Neuron (in vitro differentiated cells): ENCODE data around the gene CDH12.

ENCODE experiments used
- H2AFZ ChIP-seq: one replicate; pipeline ENCODE4 v1.6.1; 2013; ENCODE audit warnings: low read depth, mild to moderate bottlenecking, inconsistent platforms, low read length, moderate library complexity
- H3K27me3 ChIP-seq: one replicate; pipeline ENCODE4 v1.6.1; 2013; ENCODE audit warnings: low read length; ENCODE audit not compliant: insufficient read depth
- H3K36me3 ChIP-seq: one replicate; pipeline ENCODE4 v1.6.1; 2013; ENCODE audit warnings: low read length; ENCODE audit not compliant: insufficient read depth
- H3K4me1 ChIP-seq: one replicate; pipeline ENCODE4 v1.6.1; 2013; ENCODE audit warnings: low read length; ENCODE audit not compliant: insufficient read depth
- H3K4me3 ChIP-seq: 2 replicates; pipeline ENCODE4 v1.5.1; 2013; ENCODE audit warnings: mild to moderate bottlenecking, low read length, moderate library complexity
- H3K9me3 ChIP-seq: one replicate; pipeline ENCODE4 v1.6.1; 2013; ENCODE audit warnings: low read length

CDH12 gene

GRCh38 chr5:22431840-22432239, 421.3 kb downstream of the CDH12 start:
- no peak overlapping the region for H3K4me3 ChIP-seq
- H3K9me3 ChIP-seq, result no peaks in the 10 kb centered on the region
- H3K4me1 ChIP-seq, result peaks cover 24% of the 10 kb centered on the region
- H2AFZ ChIP-seq, result no peak overlapping the region
- H3K27me3 ChIP-seq, result no peaks in the 10 kb centered on the region
- H3K36me3 ChIP-seq, result no peaks in the 10 kb centered on the region

GRCh38 chr5:22431406-22431805, 421.7 kb downstream of the CDH12 start:
- Histone ChIP-seq H3K9me3 (no peaks in the 10 kb centered on the region), H3K27me3 (no peaks in the 10 kb centered on the region), H3K36me3 (no peaks in the 10 kb centered on the region), H2AFZ (no peak overlapping the region), H3K4me3 (no peak overlapping the region), H3K4me1 (peaks cover 24% of the 10 kb centered on the region)

DNA sequence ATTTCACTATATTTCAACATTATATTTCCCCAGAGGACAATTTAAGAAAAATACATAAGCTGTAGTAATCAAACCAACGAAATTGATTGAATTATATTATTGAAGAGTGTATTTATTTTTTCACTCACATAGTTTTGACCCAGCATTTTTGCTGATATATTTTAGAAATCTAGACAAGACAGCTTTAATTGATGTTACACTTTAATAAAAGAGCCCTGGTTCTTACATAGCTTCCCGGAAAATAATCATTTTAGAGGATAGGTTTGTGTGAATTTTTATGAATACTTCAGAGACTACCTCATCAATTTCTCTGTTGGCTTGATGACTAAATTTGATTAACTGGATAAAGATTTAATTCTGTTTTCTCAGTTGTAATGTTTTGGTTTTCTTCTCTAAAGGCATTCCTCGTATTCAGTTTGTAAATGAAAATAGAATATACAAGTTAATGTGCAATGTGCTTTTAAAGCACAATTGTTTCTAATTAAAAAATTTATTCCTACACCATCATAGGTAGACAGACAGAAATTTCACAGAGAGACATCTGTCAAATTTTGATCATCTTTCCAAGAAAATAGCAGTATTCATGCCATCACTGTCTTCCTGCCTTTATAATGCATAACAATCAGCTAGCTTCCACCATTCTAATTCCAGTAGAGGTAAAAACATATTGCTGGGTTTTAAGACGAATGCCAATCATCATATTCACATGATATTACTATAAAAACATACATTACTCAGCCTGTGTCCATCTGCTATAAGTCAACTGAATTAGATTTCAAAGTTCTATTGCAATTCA, 441.4 kb downstream of the CDH12 start:
- Histone ChIP-seq H3K27me3 (no peaks in the 10 kb centered on the region), H2AFZ (no peak overlapping the region), H3K4me3 (no peak overlapping the region), H3K9me3 (no peaks in the 10 kb centered on the region), H3K4me1 (no peaks in the 10 kb centered on the region), H3K36me3 (no peaks in the 10 kb centered on the region)

GRCh38 chr5:22391956-22392355, 461.2 kb downstream of the CDH12 start:
- Histone ChIP-seq H3K27me3 (no peaks in the 10 kb centered on the region), H3K4me3 (no peak overlapping the region), H3K36me3 (no peaks in the 10 kb centered on the region), H3K9me3 (no peaks in the 10 kb centered on the region), H3K4me1 (peaks cover 2% of the 10 kb centered on the region), H2AFZ (no peak overlapping the region)

- Histone ChIP-seq H3K4me3 (no peak overlapping the region), H3K27me3 (no peaks in the 10 kb centered on the region), H3K36me3 (no peaks in the 10 kb centered on the region), H3K4me1 (peaks cover 2% of the 10 kb centered on the region), H3K9me3 (no peaks in the 10 kb centered on the region), H2AFZ (no peak overlapping the region)
These were observed 462.3 kb downstream of the CDH12 start for GRCh38 chr5:22390888-22391287.

DNA sequence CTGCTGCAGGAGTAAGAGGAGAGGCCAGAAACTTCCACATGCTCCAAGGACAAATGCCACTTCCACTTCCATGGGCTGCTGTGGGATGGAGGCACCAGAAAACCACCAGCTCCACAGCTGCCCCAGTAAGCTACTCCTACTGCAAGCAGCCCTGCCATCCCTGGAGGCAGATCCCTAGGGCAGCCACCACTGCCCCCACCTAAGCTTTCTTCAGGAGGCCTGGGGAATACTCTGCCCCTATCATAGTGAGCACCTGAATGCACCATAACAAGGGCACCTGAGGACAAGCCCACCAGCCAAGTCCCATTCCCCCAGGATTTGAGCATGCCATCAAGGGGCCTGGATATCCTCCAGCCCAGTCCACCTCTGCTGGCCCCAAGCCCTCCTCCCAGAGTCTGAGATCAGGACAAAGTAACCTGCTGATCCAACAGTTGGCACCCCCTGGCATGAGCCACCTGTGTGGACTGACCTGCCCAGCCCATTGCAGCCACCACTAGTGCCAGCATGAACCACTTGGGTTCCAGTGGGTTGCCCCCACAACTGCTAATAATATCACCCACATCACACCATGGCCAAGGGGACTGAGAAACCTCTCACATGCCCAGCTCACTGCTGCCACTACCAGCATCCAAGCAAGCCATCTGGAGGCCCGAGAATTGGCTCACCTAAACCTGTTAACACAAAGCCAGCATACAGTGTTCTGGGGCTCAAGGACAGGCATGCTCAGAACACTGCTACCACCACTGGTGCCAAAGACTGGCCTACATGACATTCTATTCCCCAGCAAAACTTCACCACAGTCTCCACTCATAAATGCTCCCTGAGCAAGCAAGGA, 480.1 kb downstream of the CDH12 start:
- Histone ChIP-seq H3K27me3 (no peaks in the 10 kb centered on the region), H3K4me1 (no peaks in the 10 kb centered on the region), H3K4me3 (no peak overlapping the region), H3K9me3 (no peaks in the 10 kb centered on the region), H3K36me3 (no peaks in the 10 kb centered on the region), H2AFZ (no peak overlapping the region)

DNA sequence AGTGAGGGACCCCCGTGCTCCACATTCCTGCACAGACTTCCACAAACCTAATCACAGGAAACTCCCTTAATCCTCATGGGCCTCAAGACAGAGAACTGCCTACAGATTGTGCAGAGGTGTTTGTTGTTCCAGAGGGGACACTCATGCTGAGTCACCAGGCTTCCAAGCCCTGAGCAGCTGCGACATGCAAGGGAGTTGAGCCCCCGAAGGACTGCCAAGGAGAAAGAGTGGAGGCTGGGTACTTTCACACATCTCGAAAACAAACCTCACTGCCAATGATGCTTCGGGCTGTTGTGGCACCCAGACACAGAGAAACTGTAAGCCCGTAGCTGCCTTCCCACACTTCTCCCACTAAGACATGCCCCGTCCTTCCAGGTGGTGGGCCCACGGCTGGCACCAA, 480.8 kb downstream of the CDH12 start:
- Histone ChIP-seq H3K9me3 (no peaks in the 10 kb centered on the region), H3K4me3 (no peak overlapping the region), H3K4me1 (no peaks in the 10 kb centered on the region), H2AFZ (no peak overlapping the region), H3K27me3 (no peaks in the 10 kb centered on the region), H3K36me3 (no peaks in the 10 kb centered on the region)

- peaks cover 11% of the 10 kb centered on the region for H3K4me1 ChIP-seq
- no peaks in the 10 kb centered on the region for H3K9me3 ChIP-seq
- H3K27me3 ChIP-seq, result no peaks in the 10 kb centered on the region
- no peaks in the 10 kb centered on the region for H3K36me3 ChIP-seq
- H2AFZ ChIP-seq, result no peak overlapping the region
- H3K4me3 ChIP-seq, result no peak overlapping the region
These were observed 498.2 kb downstream of the CDH12 start for GRCh38 chr5:22354956-22355355.

DNA sequence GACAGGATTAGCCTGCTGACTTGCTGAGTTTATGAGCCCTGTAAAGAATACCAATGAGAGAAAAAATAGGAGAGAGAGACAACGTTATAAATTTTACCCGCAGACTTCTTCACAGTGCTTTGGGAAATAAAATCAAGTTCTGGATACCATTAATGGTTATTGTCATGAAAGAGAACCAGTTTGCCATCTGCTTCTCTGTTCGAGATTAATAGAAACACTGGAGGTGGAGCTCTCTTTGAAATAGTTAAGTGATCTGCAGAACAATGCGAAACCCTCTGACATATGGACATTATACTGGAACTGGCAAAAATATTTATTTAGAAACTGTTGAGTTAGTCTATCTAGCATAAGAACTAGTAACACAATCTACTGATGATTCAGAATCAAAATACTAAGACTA, 500.7 kb downstream of the CDH12 start:
- Histone ChIP-seq H3K36me3 (no peaks in the 10 kb centered on the region), H3K9me3 (no peaks in the 10 kb centered on the region), H3K27me3 (no peaks in the 10 kb centered on the region), H3K4me1 (peaks cover 11% of the 10 kb centered on the region), H3K4me3 (no peak overlapping the region), H2AFZ (peak overlapping the region; percentile 80)

- Histone ChIP-seq H3K27me3 (no peaks in the 10 kb centered on the region), H3K9me3 (no peaks in the 10 kb centered on the region), H3K4me1 (peaks cover 11% of the 10 kb centered on the region), H3K4me3 (no peak overlapping the region), H2AFZ (no peak overlapping the region), H3K36me3 (no peaks in the 10 kb centered on the region)
These were observed 502.0 kb downstream of the CDH12 start for GRCh38 chr5:22351178-22351577.

DNA sequence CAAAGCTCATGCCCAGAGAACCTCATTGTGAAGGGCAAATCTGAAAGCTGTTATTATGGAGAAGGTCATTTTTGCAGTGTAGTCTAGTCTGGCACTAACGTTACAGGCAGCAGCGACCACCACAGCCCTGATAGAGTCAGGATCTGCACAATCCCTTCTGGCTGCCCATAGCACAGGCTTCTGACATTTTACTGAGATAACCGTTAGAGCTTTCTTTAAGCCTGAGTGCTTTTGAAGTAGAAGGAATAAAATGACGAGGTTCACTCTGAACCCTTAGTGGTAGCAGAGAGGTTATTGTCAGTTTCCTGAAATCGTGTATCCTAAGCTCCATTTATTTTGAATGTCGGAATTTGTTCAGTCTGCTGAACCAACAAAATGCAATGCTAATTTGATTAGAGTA, 505.1 kb downstream of the CDH12 start:
- H3K4me3 ChIP-seq, result no peak overlapping the region
- H3K4me1 ChIP-seq, result peaks cover 11% of the 10 kb centered on the region
- no peaks in the 10 kb centered on the region for H3K9me3 ChIP-seq
- no peaks in the 10 kb centered on the region for H3K36me3 ChIP-seq
- no peak overlapping the region for H2AFZ ChIP-seq
- H3K27me3 ChIP-seq, result no peaks in the 10 kb centered on the region

GRCh38 chr5:22344000-22344399, 509.1 kb downstream of the CDH12 start:
- Histone ChIP-seq H2AFZ (no peak overlapping the region), H3K27me3 (no peaks in the 10 kb centered on the region), H3K4me1 (no peaks in the 10 kb centered on the region)

GRCh38 chr5:22341406-22341805, 511.7 kb downstream of the CDH12 start:
- H2AFZ ChIP-seq, result no peak overlapping the region
- H3K4me1 ChIP-seq, result no peaks in the 10 kb centered on the region
- H3K4me3 ChIP-seq, result no peak overlapping the region
- H3K36me3 ChIP-seq, result no peaks in the 10 kb centered on the region
- H3K27me3 ChIP-seq, result no peaks in the 10 kb centered on the region
- H3K9me3 ChIP-seq, result peaks cover 3% of the 10 kb centered on the region

More at GRCh38 chr5:22344000-22344399, 509.1 kb downstream of the CDH12 start:
- Histone ChIP-seq H3K4me3 (no peak overlapping the region), H3K36me3 (no peaks in the 10 kb centered on the region), H3K9me3 (no peaks in the 10 kb centered on the region)
